ENCODE results near the gene CYP24A1. TPM values are rescaled to one million over a fixed set of nuclear protein-coding genes. Genes with fewer than 3 reads are reported as not detected.

Gene CYP24A1
- total and polyA plus RNA-seq, 2 donors (not counting 1 experiment from before 2014, with no cell fraction given): not detected

DNA sequence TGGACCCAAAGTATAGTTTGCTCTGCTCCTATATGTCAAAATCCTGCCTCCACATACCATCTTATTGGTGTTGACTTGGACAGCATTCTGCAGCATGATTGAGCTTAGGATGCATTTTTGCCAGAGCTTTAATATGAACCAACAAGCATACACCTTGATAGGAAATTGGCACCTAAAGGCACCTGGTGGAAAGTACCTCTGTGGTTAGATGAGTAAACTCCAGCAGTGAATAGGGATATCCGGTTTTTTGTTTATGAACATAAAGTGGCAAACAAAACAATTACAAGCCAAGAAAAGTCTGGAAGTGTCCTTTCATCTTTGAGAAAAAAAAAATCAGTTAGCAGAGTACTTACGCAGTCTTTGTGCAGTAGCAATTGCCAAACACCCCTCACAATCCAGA is 6.2 kb upstream of the CYP24A1 start:
- no peak overlapping the region for H2AFZ ChIP-seq (ENCODE audit: insufficient read depth, low read depth, low read length, poor library complexity, severe bottlenecking)

DNA sequence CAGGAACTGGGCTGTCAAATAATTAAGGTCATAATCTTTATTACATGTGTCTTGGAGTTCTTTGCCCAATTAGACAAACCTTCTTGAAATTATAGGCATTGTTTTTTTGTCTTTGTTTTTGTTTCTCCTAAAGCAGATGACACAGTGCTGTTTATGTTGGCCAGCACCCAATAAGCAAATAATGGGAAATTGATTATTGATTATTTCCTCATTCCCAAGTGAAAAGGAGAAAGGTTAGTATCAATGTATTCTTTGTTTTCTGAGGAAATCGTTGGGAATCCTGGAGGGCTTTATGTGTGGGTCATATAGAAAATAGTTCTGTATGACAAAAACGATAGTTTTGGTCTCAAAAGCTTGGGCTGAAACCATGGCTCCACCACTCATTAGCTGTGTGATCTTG is 4.5 kb upstream of the CYP24A1 start:
- no peak overlapping the region for H3K9ac ChIP-seq (ENCODE audit: low read length)
- no peak overlapping the region for H2AFZ ChIP-seq (ENCODE audit: insufficient read depth, low read depth, low read length, poor library complexity, severe bottlenecking)
- ATAC-seq (ENCODE audit: low read depth) (no peak), DNase-seq (no peak)
- H3K4me3 ChIP-seq (ENCODE audit: control extremely low read depth in 1 of 5, extremely low read depth in 1 of 5, insufficient read depth in 1 of 5, low read depth in 2 of 5, low read length in 4 of 5): no peak overlapping the region
- no peaks in the 10 kb centered on the region for H3K9me3 ChIP-seq (ENCODE audit: control extremely low read depth in 1 of 3, control insufficient read depth in 2 of 3, insufficient read depth in 1 of 3, low read length in 2 of 3)
- no peak overlapping the region for H3K27ac ChIP-seq (ENCODE audit: low read length in 2 of 2)
- H3K9me3 Mint-ChIP-seq (ENCODE audit: insufficient read depth): no peaks in the 10 kb centered on the region
- H3K4me1 Mint-ChIP-seq: peaks cover 12% of the 10 kb centered on the region
- intact Hi-C loops (cut with micrococcal nuclease): no loop called here
- H3K4me2 ChIP-seq (replicated peaks; ENCODE audit: low read depth, low read length, poor library complexity, severe bottlenecking): no peak overlapping the region
- no peak overlapping the region for H3K4me3 Mint-ChIP-seq
- no peaks in the 10 kb centered on the region for H4K20me1 ChIP-seq (ENCODE audit: control insufficient read depth, insufficient read depth, low read length, poor library complexity, severe bottlenecking)
- ChIA-PET CTCF (no interaction called here), POLR2A (no interaction called here)
- no peak for TF ChIP-seq EZH2 (IDR thresholded peaks at IDR 0.05; ENCODE audit: borderline replicate concordance, insufficient read depth, low read depth, low read length, poor library complexity, severe bottlenecking)
- TF ChIP-seq, protein P1, sequence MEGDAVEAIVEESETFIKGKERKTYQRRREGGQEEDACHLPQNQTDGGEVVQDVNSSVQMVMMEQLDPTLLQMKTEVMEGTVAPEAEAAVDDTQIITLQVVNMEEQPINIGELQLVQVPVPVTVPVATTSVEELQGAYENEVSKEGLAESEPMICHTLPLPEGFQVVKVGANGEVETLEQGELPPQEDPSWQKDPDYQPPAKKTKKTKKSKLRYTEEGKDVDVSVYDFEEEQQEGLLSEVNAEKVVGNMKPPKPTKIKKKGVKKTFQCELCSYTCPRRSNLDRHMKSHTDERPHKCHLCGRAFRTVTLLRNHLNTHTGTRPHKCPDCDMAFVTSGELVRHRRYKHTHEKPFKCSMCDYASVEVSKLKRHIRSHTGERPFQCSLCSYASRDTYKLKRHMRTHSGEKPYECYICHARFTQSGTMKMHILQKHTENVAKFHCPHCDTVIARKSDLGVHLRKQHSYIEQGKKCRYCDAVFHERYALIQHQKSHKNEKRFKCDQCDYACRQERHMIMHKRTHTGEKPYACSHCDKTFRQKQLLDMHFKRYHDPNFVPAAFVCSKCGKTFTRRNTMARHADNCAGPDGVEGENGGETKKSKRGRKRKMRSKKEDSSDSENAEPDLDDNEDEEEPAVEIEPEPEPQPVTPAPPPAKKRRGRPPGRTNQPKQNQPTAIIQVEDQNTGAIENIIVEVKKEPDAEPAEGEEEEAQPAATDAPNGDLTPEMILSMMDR (IDR thresholded peaks at IDR 0.05): no peak
- H3K27me3 ChIP-seq (replicated peaks in 1 of 4; ENCODE audit: control extremely low read depth in 1 of 4, control insufficient read depth in 3 of 4, insufficient read depth in 4 of 4, low read length in 3 of 4): peaks cover 0 to 27% (median 14%) of the 10 kb centered on the region in 4 experiments
- H3K27ac Mint-ChIP-seq: no peak overlapping the region
- WGBS (ENCODE audit: insufficient coverage): 100% methylated on average over 2 of the region's 2 CpGs
- peaks cover 38% of the 10 kb centered on the region for H3K27me3 Mint-ChIP-seq
- peaks cover 5 to 14% of the 10 kb centered on the region in 2 donors for H3K4me1 ChIP-seq (ENCODE audit: control insufficient read depth in 2 of 2, insufficient read depth in 2 of 2, low read length in 2 of 2)
- H3K36me3 ChIP-seq (replicated peaks in 1 of 2; ENCODE audit: control extremely low read depth in 1 of 2, control insufficient read depth in 1 of 2, extremely low read depth in 1 of 2, insufficient read depth in 2 of 2, low read length in 1 of 2): no peaks in the 10 kb centered on the region
- no peaks in the 10 kb centered on the region for H3K79me2 ChIP-seq (ENCODE audit: control insufficient read depth, insufficient read depth, low read length)

More for the DNA sequence above, 6.2 kb upstream of the CYP24A1 start:
- Histone ChIP-seq H3K9me3 (ENCODE audit: control extremely low read depth in 1 of 3, control insufficient read depth in 2 of 3, insufficient read depth in 1 of 3, low read length in 2 of 3) (no peaks in the 10 kb centered on the region), H3K4me1 (ENCODE audit: control insufficient read depth in 2 of 2, insufficient read depth in 2 of 2, low read length in 2 of 2) (no peaks in the 10 kb centered on the region), H3K4me2 (replicated peaks; ENCODE audit: low read depth, low read length, poor library complexity, severe bottlenecking) (no peak overlapping the region), H3K79me2 (ENCODE audit: control insufficient read depth, insufficient read depth, low read length) (no peaks in the 10 kb centered on the region), H4K20me1 (ENCODE audit: control insufficient read depth, insufficient read depth, low read length, poor library complexity, severe bottlenecking) (no peaks in the 10 kb centered on the region), H3K36me3 (replicated peaks in 1 of 2; ENCODE audit: control extremely low read depth in 1 of 2, control insufficient read depth in 1 of 2, extremely low read depth in 1 of 2, insufficient read depth in 2 of 2, low read length in 1 of 2) (no peaks in the 10 kb centered on the region), H3K27ac (ENCODE audit: low read length in 2 of 2) (no peak overlapping the region), H3K9ac (ENCODE audit: low read length) (no peak overlapping the region), H3K4me3 (ENCODE audit: control extremely low read depth in 1 of 5, extremely low read depth in 1 of 5, insufficient read depth in 1 of 5, low read depth in 2 of 5, low read length in 4 of 5) (no peak overlapping the region), H3K27me3 (replicated peaks in 1 of 4; ENCODE audit: control extremely low read depth in 1 of 4, control insufficient read depth in 3 of 4, insufficient read depth in 4 of 4, low read length in 3 of 4) (peaks cover 0 to 11% (median 8%) of the 10 kb centered on the region in 4 experiments)
- CTCF ChIA-PET: no interaction called here
- no CpG with 5 or more reads among the region's 2 CpGs for WGBS (ENCODE audit: insufficient coverage)
- TF ChIP-seq EZH2 (IDR thresholded peaks at IDR 0.05; ENCODE audit: borderline replicate concordance, insufficient read depth, low read depth, low read length, poor library complexity, severe bottlenecking): no peak
- Mint-ChIP-seq H3K27me3 (peaks cover 33% of the 10 kb centered on the region), H3K4me1 (no peaks in the 10 kb centered on the region), H3K27ac (no peak overlapping the region), H3K4me3 (no peak overlapping the region), H3K9me3 (ENCODE audit: insufficient read depth) (no peaks in the 10 kb centered on the region)
- no peak for DNase-seq
- intact Hi-C loops (cut with micrococcal nuclease): no loop called here
- no peak for ATAC-seq (ENCODE audit: low read depth)
- POLR2A ChIA-PET: no interaction called here

Measured in B cell (primary cell).